Activated T-cell treated with anti-CD3 and anti-CD28 coated beads for 24 hours (primary cell): Measurements from ENCODE around the gene NMT2.

ENCODE experiments used
- DNase-seq: peaks from one replicate; pipeline ENCODE4 v3.0.0-alpha.2; 2020; ENCODE audit warnings: low read depth

NMT2 gene

DNA sequence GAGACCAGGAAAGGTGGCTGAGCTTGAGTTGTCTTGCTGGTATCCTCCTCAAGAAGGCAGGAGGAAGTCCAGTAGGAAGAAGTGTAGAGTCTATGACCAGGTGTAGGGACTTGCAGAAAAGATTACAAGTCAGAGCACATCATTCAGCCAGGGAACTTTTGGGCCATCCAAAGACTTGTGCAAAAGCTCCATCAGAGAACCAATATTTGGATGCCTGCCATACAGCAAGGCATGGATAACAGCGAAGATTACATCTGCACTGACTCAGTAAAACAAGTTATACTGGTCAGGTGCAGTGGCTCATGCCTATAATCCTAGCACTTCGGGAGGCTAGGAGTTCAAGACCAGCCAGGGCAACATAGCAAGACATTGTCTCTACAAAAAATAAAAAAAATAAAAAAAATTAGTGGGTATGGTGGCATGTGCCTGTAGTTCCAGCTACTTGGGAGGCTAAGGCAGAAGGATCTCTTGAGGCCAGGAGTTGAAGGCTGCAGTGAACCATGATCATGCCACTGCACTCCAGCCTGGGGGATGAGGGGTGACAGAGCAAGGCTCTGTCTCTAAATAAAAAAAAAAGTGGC is 13.2 kb upstream of the NMT2 start:
- no peak for DNase-seq

- no peak for DNase-seq
These were observed 12.2 kb upstream of the NMT2 start for GRCh38 chr10:15180736-15181135.

DNA sequence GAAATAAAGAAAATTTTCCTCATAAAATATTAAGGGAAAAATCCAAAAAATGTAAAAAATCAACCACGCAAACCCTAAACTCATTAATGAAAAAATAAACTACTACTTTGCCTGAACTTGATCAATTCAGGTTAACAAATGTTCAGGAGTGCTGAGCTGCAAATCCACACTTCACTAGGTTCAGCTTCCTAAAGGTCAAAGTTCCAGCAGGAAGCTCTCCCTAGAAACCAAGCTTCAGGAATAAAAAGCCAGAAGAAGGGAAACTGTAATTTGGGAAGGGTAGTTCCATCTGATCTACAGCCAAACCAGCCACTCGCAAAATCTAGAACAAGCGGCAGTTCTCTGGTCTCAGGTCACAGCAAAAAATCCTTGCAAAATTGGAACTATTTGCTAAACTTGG is 7.8 kb upstream of the NMT2 start:
- DNase-seq = no peak

DNA sequence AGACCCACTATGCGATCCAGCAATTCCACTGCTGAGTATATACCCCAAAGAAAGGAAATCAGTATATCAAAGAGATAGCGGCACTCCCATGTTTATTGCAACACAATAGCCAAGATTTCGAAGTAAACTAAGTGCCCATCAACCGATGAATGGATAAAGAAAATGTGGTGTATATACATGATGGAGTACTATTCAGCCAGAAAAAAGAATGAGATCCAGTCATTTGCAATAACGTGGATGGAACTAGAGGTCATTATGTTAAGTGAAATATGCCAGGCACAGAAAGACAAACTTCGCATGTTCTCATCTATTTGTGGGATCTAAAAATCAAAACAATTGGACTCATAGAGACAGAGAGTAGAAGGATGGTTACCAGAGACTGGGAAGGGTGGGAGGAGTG is 7.1 kb upstream of the NMT2 start:
- DNase-seq = no peak

- no peak for DNase-seq
These were observed 3.9 kb upstream of the NMT2 start for GRCh38 chr10:15172306-15172840.

- peak; percentile 38 for DNase-seq
These were observed 1.3 kb upstream of the NMT2 start for GRCh38 chr10:15169555-15170401.

- peak; percentile 93 for DNase-seq
These were observed 477 bp upstream of the NMT2 start for GRCh38 chr10:15168786-15169554.

- peak; percentile 28 for DNase-seq
These were observed 842 bp downstream of the NMT2 start for GRCh38 chr10:15167411-15168290.

DNA sequence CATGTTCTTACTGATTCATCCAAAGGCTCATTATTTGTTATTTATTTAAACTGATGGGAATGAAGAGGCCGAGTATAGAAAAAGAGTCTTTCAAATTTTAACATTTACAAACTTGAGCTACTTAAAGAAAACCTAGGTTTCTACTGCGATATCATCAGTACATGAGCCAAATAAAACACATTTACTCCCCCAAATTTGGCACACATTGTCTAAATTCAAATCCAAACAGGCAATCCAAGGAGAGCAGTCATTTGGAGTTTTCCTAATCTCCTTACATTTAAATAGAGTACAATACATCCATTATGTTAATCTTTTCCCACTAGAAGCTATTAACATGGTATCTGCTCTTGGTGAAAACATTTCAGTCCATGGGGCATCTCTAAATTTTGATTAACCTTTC is 2.2 kb downstream of the NMT2 start:
- no peak for DNase-seq

GRCh38 chr10:15163253-15163828 is 5.2 kb downstream of the NMT2 start:
- no peak for DNase-seq

DNA sequence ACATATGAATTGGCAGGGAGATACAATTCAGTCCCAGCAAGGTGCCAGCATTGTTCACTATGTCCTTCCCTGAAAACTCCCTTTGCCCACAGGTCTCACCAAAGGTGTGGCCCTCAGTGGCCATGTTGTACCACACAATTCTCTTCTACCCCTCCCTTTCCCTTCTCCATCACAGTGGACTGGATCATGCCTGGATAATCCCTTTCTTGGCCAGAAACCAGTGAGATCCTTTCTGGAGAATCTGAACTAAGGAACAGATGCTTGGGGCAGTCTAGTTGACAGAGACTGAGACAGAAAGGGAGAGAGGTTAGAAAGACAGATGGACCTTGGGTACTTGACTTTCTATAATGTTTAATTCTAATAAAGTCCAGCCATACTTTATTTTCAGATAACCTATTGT is 9.5 kb downstream of the NMT2 start:
- no peak for DNase-seq

DNA sequence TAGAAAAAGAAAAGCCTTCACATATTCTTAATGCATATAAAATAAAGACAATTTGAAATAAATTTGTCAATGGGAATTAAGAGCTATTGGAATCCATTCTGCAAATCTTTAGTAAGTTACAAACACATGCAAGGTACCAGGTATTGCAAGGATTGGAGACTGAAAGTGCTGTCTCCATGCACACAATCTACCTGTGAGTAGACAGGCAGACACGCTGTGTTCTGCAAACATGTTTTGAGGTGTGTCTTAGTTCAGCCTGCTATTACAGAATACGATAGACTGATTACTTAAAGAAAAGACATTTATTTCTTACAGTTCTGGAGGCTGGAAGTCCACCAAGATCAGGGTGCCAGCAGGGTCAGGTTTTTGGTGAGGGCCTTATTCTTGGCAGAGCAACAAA is 10.0 kb downstream of the NMT2 start:
- no peak for DNase-seq

- no peak for DNase-seq
These were observed 12.4 kb downstream of the NMT2 start for GRCh38 chr10:15155978-15156656.

- no peak for DNase-seq
These were observed 15.9 kb downstream of the NMT2 start for GRCh38 chr10:15152556-15152955.

GRCh38 chr10:15150563-15150962 is 17.9 kb downstream of the NMT2 start:
- DNase-seq = no peak

DNA sequence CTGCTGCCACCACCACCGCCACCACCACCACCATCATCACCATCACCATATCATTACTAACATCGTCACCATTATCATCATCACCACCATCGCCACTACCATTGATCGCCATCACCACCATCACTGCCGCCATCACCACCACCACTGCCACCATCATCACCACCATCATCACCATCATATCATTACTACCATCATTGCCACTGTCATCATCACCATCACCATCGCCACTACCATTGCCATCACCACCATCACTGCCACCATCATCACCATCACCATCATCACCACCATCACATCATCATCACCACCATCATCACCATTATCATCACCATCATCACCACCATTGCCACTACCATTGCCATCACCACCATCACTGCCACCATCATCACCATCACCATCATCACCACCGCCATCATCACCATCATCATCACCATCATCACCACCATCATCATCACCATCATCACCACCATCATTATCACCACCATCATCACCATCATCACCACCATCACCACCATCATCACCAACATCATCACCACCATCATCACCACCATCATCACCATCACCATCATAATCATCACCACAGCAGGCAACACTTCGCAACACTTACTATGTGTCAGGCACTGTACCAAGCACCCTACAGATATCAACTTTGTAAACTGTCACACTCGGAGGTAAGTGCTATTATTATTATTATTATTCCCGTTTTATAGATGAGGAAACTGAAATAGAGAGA is 19.3 kb downstream of the NMT2 start:
- DNase-seq = no peak

DNA sequence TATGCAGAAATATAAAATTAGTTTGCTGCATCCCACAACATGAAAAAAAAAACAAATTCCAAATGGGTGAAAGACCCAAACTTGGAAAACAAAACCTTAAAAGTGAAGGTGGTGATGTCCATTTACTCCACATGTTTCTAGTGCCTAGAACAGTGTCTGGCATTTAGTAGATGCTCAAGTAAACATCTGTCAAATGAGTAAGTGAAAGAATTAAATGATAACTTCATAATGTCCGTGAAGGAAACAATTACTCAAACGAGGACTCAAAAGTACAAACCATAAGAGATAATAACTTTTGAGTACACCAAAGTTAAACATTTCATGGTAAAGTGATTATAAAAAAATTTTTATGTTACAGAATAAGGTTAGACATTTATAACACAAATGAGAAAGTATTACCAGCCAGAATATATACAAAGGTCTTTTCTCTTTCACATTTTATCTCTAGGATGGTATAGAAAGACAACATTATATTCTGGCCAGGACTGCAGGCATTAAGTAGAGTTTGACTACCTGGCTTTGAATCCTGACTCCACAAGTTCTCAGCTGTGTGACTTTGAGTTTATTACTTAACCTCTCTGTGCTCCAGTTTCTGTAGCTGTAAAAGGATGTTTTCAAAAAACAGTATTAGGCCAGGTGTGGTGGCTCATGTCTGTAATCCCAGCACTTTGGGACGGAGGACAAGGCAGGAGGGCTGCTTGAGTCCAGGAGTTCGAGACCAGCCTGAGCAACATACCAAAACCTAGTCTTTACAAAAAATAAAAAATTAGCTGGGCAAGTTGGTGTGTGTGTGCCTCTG is 20.7 kb downstream of the NMT2 start:
- no peak for DNase-seq

DNA sequence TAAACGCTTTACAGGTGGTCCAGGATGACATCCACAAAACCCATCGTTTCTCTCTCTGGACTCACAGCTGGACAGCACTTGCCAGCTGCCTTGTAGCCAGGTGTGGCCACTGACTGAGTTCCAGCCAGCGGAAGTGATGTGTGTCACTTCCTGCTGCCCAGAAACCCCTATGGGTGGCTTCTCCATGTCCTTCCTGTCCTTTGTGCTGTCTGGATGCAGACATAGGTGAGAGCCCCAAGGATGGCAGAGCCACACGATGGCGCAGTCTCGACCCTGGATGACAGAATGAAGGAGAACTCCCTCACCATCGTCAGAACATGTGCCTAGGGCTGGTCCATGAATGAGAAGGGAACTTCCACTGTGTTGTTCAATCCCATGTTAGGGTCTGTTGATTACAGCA is 22.1 kb downstream of the NMT2 start:
- no peak for DNase-seq

- DNase-seq = no peak
These were observed 23.7 kb downstream of the NMT2 start for GRCh38 chr10:15144788-15145187.
